ENCODE measurements around the gene NOX3. TPM values are rescaled to one million over a fixed set of nuclear protein-coding genes. Genes with fewer than 3 reads are reported as not detected.

NOX3 gene
- total RNA-seq, 1 experiment from 2014 or later: not detected

DNA sequence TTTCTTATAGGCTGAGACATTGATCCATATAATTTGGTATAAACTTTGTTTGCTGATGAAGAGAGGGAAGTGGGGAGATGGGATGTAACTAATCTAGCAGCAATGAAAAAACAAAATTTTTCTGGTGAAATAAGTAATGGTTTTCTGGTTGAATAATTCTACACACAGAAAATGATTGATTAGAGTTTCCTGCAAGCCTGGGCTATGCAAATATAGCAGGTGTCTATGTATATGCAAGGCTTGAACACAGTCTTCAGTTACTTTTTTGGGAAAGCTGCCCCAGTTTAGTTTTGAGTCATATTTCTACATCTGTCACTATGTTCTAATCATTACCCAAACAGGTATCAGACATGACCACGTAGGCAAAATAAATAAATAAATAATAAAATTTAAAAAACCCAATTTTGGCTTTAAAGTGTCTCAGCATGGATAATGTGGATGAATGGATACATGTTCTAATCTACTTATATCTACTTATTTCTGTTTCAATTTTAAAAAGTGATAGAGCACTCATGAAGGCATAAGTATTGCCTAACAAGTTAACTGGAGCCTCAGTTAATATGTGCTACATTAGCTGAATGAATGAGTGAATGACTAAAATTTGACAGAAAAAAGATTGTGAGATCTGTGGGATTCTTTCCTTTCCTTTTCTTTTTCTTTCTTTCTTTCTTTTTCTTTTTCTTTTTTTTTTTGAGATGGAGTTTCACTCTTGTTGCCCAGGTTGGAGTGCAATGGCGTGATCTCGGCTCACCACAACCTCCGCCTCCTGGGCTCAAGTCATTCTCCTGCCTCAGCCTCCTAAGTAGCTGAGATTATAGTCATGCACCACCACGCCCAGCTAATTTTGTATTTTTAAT lies 104.1 kb downstream of the NOX3 start:
- H3K27me3 ChIP-seq (ENCODE audit: insufficient read depth, low read length): no peaks in the 10 kb centered on the region
- H2AK5ac ChIP-seq (ENCODE audit: insufficient read length, low read length): no peak overlapping the region
- no peak overlapping the region for H3K27ac ChIP-seq (ENCODE audit: insufficient read length, low read depth, low read length)
- Mint-ChIP-seq H3K9me3 (peaks cover 17 to 22% of the 10 kb centered on the region in 2 experiments), H3K36me3 (ENCODE audit: insufficient read depth in 1 of 3, low read depth in 3 of 3) (peaks cover 0 to 14% (median 2%) of the 10 kb centered on the region in 3 experiments; a peak in 3 of 7 replicates), H3K27ac (no peak overlapping the region), H3K27me3 (ENCODE audit: low read depth) (no peaks in the 10 kb centered on the region), H3K4me3 (no peak overlapping the region), H3K4me1 (no peaks in the 10 kb centered on the region)
- H2BK120ac ChIP-seq (ENCODE audit: low read depth, low read length, poor library complexity, severe bottlenecking): no peak overlapping the region
- no peak overlapping the region for H2BK5ac ChIP-seq (ENCODE audit: insufficient read length, low read length)
- H4K5ac ChIP-seq (ENCODE audit: insufficient read length, low read depth, low read length): no peak overlapping the region
- H2AFZ ChIP-seq (ENCODE audit: low read length): no peak overlapping the region
- H2BK15ac ChIP-seq (ENCODE audit: low read depth, low read length): no peak overlapping the region
- H3K4me1 ChIP-seq (ENCODE audit: insufficient read depth, low read length): no peaks in the 10 kb centered on the region
- TF ChIP-seq, protein P1, sequence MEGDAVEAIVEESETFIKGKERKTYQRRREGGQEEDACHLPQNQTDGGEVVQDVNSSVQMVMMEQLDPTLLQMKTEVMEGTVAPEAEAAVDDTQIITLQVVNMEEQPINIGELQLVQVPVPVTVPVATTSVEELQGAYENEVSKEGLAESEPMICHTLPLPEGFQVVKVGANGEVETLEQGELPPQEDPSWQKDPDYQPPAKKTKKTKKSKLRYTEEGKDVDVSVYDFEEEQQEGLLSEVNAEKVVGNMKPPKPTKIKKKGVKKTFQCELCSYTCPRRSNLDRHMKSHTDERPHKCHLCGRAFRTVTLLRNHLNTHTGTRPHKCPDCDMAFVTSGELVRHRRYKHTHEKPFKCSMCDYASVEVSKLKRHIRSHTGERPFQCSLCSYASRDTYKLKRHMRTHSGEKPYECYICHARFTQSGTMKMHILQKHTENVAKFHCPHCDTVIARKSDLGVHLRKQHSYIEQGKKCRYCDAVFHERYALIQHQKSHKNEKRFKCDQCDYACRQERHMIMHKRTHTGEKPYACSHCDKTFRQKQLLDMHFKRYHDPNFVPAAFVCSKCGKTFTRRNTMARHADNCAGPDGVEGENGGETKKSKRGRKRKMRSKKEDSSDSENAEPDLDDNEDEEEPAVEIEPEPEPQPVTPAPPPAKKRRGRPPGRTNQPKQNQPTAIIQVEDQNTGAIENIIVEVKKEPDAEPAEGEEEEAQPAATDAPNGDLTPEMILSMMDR (conservative IDR thresholded peaks at IDR 0.05): no peak
- no CpG with 5 or more reads among the region's 5 CpGs for WGBS (ENCODE audit: extremely low coverage, insufficient read length, low lambda C conversion rate)
- no peak overlapping the region for H3K18ac ChIP-seq (ENCODE audit: insufficient read length, low read depth, low read length)
- no peaks in the 10 kb centered on the region for H3K23me2 ChIP-seq (ENCODE audit: insufficient read length, low read depth, low read length, poor library complexity, severe bottlenecking)
- no peak overlapping the region for H4K91ac ChIP-seq (ENCODE audit: insufficient read length, low read depth, low read length)
- H3K23ac ChIP-seq (ENCODE audit: insufficient read length, low read depth, low read length): no peak overlapping the region
- no peak overlapping the region for H3K14ac ChIP-seq (ENCODE audit: insufficient read depth, low read length)
- no peak overlapping the region for H2BK12ac ChIP-seq (ENCODE audit: insufficient read length, low read depth, low read length)
- H2BK20ac ChIP-seq (ENCODE audit: low read depth, low read length, poor library complexity, severe bottlenecking): no peak overlapping the region
- DNase-seq: no peak
- H4K20me1 ChIP-seq (ENCODE audit: control insufficient read depth, insufficient read depth, insufficient read length): no peaks in the 10 kb centered on the region
- no peak overlapping the region for H3T11ph ChIP-seq (ENCODE audit: low read length)
- no peak overlapping the region for H3K9ac ChIP-seq (ENCODE audit: extremely low read depth, insufficient read length, low read length)
- H3K9me3 ChIP-seq (ENCODE audit: control insufficient read depth, low read depth, low read length): no peaks in the 10 kb centered on the region
- no peaks in the 10 kb centered on the region for H3K79me2 ChIP-seq (ENCODE audit: insufficient read depth, low read length)
- H3K4ac ChIP-seq (ENCODE audit: low read depth, low read length): no peak overlapping the region
- H3K56ac ChIP-seq (ENCODE audit: insufficient read length, low read depth, low read length): no peak overlapping the region
- no peaks in the 10 kb centered on the region for H3K79me1 ChIP-seq (ENCODE audit: insufficient read depth, low read depth, low read length, poor library complexity, severe bottlenecking)
- H3K4me2 ChIP-seq (ENCODE audit: insufficient read depth, insufficient read length, low read length): no peak overlapping the region
- H4K8ac ChIP-seq (replicated peaks; ENCODE audit: insufficient read length, low read depth, low read length): no peak overlapping the region
